HG02885 (cell line): ENCODE measurements around the gene SH3BP5L.

ENCODE experiments used
- ATAC-seq: cut with Tn5 transposase; IDR thresholded peaks from one replicate; pipeline ENCODE4 v1.9.1; 2021; ENCODE audit warnings: mild to moderate bottlenecking; ENCODE audit not compliant: unreplicated experiment, poor library complexity

SH3BP5L gene

DNA sequence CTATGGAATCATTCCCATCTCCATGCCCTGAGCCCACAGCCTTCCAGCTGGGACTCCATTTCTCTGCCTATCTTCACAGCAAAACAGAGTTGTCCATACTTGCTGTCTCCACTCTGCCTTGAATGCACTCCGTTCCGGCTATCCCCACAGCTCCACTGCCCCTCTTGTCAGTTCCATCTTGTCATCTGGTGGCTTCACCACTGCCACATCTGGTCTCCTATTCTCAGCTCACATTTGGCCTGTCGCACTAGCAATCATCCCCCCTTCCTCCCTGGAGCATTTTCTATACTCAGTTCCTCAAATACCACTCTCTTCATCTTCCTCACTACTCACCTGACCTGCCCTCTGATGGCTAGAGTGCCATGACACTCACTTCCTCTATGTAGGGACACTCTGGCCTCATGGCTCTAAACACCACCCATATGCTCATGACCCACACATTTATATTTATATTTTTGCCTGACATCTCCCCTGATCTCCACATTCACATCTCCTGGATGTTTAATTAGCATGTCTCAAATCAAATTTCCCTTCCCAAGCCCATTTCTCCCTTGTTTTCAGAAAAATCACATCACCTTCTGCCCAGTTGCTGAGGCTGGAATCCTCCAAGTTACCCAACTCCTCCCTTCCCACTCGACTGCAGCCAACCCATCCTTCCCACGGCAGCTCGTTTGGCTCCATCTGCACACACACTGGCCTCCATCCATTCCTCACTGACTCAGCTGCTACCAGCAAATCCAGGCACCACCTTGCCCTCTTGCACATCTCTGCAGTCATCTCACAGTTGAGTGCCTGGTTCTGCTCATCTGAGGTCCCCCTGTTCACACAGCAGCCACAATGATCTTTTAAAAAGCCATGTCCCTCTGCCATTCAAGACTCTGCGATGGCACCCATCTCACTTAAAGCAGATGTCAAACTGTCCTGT lies 27.0 kb upstream of the SH3BP5L start:
- peak; percentile 35 for ATAC-seq

DNA sequence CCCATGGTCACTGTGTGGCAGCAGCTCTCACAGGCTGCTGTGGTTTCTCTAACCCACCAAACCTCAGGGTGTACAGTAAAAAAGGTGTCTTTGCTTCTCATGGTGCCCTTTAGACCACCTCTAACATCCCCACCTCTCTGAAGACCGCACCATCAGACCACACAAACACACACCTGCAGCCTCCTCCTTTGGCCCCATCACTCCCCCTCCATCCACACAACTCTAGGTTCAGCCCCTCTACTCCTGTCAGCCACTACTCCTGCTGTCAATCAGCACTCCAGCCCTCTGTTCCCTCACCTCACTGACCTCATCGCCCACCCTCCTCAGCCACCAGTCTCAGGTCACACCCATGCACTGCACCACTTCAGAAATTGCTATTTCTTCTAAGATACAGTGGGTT lies 25.7 kb upstream of the SH3BP5L start:
- no peak for ATAC-seq

DNA sequence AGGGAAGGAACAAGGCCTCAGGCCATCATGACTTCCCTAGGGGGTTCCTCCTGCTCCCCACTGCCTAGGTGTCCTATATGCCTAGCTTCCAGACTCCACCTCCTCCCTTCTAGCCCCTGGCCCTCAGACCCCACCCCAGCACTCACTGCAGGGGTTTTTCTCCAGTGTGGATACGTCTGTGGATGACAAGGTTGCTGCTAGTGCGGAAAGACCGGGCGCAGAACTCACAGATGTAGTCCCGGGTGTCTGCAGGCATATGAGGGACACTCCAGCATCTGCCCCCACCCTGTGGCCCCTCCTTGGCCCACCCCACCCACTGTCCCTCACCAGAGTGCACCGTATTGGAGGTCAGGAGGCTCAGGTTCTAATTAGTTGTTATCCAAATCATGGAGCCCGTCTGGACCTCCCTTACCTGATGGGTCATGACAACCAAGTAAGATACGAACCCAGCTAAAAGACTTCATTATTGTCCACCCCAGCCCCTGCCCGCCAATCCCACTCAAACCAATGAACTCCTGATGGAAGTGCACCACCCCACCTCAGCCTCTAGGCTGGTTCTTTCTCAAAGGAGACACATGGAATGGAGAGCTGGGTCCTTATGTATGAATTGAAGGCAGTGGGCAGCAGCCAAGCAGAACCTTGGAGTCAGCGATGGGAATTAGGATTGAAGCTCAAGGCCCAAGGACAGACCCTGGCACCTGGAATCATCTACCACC lies 25.0 kb upstream of the SH3BP5L start:
- ATAC-seq = no peak

DNA sequence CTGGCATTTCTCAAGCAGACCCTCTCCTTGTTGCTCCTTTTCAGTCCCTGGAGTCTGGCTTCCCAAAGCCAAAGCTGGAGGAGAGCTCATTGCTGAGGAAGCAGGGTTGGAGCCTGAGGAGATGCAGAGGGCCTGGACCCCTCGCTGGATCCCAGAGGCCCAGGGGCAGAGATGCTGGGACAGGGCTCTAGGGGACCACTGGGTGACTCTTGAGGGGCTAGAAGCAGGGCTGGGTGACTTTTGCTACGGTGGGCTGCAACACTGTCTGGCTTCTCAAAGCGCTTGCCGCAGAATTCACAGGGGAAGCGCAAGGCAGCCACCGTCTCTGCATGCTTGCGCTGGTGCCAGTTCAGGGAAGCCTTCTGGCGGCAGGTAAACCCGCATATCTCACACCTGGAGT lies 24.4 kb upstream of the SH3BP5L start:
- ATAC-seq = no peak

DNA sequence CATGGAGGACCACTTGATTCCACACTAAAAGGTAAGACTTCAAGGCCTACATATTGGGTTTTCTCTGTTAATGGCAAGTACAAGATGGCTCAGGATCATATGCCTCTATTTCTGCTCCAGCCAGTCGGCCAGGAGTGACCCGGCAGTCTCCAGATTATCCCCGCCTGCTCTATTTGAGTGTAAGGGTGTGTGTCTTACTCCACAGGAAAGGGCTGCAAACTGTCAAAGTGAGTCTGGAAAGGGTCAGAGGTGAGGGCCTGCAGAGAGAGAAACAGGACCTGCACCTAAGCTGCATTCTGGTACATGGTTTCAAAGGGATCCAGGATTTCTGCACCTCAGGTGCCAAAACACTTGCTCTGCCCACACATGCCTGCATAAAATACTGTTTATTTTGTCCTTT lies 23.9 kb upstream of the SH3BP5L start:
- ATAC-seq = no peak

DNA sequence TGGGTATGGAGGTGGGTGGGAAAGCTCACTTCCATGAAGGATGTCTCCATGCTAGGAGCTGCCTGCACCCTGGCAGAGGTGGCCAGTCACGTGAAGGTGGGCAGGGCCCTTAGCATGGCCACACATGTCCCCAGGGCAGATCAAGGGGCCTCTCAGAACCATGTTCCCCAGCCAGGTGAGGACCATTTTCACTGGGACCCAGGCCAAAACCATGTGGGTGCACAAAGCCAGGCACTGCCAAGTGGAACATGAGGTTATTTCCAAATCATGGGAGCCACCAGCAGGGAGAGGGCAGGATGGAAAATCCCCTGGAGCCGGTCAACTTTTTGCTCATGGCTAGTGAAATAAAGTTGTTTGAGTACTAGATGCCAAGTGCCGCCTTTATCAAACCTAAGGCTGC lies 23.4 kb upstream of the SH3BP5L start:
- no peak for ATAC-seq

DNA sequence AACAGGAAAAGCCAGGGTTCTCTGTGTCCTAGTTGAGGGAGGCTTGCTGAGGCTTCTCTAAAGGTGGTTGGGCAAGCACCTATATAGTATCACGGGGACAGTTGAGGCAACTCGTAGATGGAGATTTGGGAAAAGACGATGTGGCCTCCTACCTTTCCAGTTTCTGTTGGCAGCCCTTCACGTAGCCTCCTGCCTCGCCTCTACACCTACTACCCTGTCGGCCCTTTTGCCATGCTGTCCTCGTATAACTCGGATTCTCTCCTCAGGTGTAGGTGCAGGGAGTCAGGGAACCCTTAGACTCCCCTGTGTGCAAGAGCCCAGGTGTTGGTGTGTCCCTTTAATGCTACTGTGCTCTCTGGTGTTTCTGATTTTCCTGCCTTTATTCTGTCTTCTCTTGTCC lies 22.9 kb upstream of the SH3BP5L start:
- no peak for ATAC-seq

DNA sequence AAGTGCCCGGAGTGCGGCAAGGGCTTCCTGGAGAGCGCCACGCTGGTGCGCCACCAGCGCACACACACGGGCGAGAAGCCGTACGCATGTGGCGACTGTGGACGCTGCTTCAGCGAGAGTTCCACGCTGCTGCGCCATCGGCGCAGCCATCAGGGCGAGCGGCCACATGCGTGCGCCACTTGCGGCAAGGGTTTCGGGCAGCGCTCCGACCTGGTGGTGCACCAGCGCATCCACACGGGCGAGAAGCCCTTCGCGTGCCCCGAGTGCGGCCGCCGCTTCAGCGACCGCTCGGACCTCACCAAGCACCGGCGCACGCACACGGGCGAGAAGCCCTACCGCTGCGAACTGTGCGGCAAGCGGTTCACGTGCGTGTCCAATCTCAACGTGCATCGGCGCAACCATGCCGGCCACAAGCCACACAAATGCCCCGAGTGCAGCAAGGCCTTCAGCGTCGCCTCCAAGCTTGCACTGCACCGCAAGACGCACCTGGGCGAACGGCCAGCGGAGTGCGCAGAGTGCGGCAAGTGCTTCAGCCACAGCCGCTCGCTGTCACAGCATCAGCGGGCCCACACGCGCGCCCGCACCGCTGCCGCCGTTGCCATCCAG lies 22.3 kb upstream of the SH3BP5L start:
- no peak for ATAC-seq

DNA sequence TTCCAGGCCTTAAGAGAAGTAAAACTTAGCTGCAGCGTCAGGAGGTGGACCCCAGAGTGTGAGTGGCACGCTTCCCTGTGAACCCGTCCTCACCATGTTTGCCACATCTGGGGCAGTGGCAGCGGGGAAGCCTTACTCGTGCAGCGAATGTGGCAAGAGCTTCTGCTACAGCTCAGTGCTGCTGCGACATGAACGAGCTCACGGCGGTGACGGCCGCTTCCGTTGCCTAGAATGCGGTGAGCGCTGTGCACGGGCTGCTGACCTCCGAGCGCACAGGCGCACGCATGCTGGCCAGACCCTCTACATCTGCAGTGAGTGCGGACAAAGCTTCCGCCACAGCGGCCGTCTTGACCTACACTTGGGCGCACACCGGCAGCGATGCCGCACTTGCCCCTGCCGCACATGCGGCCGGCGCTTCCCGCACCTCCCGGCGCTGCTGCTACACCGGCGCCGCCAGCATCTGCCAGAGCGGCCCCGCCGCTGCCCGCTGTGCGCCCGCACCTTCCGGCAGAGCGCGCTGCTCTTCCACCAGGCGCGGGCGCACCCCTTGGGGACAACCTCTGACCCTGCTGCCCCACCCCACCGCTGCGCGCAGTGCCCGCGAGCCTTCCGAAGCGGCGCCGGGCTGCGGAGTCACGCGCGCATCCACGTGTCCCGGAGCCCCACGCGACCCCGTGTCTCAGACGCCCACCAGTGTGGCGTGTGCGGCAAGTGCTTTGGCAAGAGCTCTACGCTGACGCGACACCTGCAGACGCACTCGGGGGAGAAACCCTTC lies 21.7 kb upstream of the SH3BP5L start:
- ATAC-seq = no peak

DNA sequence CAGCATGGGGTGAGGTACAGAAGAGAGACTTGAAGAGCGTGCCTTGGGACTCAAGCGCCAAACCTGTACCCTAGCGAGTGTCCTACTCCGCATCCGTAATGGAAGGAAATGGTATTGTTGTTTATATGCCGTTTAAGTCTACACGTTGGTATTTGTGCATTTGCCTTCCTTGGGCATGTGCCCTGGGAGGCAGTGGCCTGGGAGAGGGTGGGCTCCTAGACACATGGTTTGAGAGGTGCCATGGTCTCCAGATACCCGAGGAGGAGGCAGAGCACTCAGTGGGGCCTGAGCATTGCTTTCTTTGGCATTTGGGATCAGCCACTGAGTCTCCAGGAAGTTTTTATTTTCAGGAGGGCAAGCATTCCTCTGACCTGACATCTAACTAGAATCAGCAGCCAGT lies 18.8 kb upstream of the SH3BP5L start:
- ATAC-seq = no peak

DNA sequence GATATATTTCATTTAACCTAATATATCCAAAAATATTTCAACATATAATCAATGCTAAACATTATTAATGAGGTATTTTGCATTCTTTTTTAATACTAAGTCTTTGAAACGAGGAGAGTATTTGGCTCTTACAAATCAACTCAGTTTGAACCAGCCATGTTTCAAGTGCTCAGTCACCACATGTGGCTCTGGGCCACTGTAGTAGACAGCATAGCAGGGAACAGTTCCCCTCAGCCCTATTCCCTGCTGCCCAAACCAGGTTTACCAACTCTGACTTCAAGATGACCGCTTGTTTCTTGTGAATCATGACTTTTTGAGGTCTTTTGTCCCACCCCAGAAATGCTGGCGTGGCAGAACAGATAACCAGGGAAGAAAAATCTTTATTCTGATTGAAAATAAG lies 18.0 kb upstream of the SH3BP5L start:
- no peak for ATAC-seq

DNA sequence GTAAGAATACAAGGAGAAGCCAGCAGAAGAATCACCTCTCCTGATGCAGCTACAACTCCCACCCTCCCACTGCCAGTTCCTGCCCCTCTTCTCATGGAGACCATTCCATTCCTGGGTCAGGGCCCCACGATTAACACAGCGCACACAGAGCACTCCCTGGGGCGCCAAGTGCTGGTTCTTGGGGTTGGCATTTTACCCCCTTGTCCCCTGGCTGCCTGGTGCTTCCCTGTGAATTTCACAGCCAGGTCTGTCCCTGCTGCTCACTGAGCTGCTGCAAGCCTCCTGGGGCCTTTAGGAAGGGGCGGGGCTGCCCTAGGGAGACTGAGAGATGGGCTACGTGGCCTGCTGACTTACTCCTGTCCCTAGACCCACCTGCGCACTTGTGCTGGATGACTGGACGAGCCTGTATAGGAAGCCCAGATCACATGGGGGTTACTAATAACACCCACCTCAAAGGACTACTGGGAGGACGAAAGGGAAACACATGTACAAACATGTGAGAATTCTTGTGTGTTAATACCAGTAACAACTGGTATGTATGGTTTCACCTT lies 17.1 kb upstream of the SH3BP5L start:
- peak; percentile 44 for ATAC-seq

DNA sequence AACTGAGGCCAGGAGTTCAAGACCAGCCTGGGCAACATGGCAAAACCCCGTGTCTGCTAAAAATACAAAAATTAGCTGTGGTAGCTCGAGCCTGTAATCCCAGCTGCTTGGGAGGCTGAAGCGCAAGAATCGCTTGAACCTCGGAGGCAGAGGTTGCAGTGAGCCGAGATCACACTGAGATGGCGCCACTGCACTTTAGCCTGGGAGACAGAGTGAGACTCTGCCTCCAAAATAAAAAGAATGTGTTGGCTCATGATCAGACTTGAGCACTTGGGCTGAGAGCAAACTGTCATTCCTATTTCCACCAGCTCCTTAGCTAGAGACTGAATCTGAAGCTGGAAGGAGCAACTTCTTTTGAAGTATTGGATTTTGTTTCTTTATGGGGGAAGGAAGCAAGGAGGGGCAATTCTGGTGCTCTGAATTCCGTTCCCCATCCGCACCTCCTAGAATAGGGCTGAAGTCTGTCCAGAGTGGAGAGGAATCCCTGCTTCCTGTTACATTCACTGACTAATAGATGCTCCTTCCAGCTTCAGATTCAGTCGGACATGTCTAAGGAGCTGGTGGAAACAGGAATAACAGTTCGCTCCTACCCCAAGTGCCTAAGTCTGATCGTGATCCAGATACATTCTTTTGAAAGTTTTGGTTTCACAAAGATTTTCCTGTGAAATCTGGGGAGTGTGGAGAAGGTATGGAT lies 16.1 kb upstream of the SH3BP5L start:
- no peak for ATAC-seq

DNA sequence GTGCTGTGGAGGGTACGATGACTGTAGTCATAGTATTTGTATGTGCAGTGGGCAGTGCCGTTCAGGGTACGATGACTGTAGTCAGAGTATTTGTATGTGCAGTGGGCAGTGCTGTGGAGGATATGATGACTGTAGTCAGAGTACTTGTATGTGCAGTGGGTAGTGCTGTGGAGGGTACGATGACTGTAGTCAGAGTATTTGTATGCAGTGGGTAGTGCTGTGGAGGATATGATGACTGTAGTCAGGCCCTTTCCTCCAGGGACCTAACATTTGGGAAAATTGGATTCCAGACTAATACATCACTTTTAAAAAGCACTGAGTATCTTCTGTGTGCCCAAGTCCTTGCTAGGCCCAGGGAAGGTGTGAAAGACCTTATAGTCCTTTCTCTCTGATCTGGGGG lies 15.2 kb upstream of the SH3BP5L start:
- no peak for ATAC-seq

DNA sequence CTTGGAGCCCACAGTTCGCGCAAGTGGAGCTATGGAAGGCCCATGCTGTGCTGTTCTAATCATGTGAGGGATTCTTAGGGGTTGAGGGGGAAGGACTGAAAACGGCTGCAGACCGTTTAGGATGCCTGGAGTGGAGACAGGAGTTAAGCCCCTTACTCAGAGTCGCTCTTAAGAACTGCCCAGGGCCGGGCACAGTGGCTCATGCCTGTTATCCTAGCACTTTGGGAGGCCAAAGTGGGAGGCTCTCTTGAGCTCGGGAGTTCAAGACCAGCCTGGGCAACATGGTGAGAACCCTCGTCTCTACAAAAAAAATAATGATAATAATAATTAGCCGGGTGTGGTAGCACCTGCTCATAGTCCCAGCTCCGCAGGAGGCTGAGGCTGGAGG lies 13.4 kb upstream of the SH3BP5L start:
- ATAC-seq = no peak

DNA sequence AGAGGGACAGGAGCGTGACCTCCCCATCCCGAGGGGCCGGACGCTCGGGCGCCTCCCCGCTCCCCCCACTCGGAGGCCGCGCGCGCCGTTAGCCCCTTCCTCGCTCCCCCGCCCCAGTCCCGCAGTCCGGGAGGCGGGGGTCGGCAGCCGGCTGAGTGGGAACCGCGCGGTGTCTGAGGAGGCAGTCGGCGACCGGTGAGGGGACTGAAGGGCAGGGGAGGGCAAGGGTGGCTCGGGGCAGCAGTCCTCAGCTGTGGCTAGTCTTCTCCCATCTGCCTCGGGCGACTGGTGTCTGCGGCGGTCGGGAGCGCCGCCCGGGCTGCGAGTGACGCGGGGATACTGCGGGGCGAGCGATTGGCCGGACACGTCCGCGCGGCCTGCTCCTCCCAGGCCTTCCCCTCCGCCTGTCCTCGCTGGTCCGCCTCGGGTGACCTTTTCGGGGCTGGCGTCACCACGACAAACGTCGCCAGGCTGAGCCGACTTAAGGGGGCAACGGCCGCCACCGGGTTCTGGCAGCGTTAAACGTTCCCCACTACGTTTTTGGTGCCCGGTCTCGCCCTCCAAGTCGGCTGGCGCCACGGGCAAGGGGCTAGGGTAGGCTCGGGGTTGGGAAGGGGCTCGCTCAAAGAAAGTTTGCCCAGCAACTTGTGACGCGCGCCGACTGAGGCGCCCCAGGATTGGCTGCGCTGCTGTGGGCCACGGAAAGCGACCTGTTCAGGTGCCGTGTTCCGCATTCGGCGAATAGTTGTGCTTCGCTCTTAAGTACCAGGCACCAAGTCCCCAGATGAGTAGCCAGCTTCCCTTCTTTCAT lies 12.8 kb upstream of the SH3BP5L start:
- peak; percentile 58 for ATAC-seq

DNA sequence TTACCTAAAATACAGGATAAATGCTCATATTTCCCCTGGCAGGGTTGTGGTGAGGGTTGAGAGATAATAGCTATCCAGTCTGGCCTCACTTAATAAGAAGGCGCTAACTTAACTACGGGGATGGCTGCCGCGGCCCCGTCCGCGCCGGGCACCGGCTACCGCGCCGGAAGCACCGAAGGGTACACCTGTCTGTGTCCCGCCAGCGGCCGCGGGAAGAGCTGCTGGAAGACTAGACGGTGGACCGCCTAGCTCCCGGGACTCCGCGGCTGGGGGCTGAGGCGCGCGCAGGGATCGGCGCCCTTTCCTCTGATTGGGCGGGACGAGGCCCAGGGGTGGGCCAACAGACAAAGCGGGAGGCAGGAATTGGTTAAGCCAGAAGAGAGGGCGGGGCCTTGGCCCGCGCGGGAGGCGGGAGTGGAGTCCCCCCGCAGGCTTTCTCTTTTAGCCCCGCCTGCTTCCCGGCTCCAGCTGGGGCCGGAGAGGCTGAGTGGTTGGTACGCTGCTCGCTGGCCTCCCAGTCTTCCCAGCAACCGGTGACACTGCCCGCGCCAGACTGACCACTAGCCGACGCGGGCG lies 12.2 kb upstream of the SH3BP5L start, which contains the start of gene ZNF672:
ZNF672 (plus strand) TSS at position 444 of the 576 bp plus-strand sequence. CDS start 9,051 bp downstream, outside the sequence.
- peak; percentile 79 for ATAC-seq

DNA sequence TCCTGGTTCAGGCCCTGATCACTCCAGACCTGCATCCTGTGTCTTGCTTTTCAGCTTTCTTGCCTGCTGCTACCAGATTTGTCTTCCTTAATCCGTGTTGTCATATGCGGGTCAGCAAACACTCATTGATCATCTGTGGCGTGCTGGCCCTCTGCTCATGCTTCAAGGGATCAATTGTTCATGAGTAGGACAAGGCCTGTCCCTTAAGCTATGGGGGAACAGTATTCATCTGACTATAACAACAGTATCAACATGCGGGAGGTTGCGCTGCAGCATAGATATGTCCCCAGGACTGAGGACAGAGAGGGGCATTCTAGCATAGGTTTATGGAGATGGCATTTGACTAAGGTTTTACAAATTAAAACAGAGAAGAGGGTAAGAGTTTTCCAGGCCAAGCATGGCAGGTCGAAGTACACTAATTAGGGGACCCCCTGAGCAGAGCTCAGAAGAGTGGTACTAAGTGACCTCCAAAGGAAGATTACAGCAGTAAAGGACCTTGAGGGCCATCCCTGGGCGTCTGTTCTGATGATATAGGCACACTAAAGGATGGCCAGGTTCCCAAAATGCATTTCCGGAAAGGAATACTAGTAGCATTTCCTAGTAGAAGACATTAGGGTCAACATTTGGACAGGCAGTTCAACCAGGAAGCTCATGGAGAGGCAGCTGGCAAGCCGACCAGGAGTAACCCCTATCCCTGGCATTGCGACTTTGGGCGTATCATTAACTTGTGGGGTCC lies 11.5 kb upstream of the SH3BP5L start:
- no peak for ATAC-seq
